Vagina (tissue), 2 donors: Measurements from ENCODE around the gene PCDHGA3. TPM values are rescaled to one million over a fixed set of nuclear protein-coding genes. Genes with fewer than 3 reads are reported as not detected.
A peak's percentile ranks its signal among the peaks of the same experiment; 100 is the strongest.
"Not testable (repeated sequence)": the region's sequence is repeated elsewhere in the genome, so short reads cannot be mapped to it uniquely, and the experiment has no call there.

ENCODE experiments used
- DNase-seq, 2 donors: peaks; one replicate each; pipeline ENCODE4 v3.0.0-alpha.2; 2017; ENCODE audit errors: extremely low spot score in 2 of 2
- H3K27ac ChIP-seq: fragments of 200-600 bp; sonication (generic); one replicate; pipeline ENCODE4 v1.5.1; 2019
- H3K27me3 ChIP-seq: fragments of 200-600 bp; sonication (generic); one replicate; pipeline ENCODE4 v1.5.1; 2019
- H3K36me3 ChIP-seq, 2 donors: fragments of 200-600 bp; sonication (generic); one replicate each; pipeline ENCODE4 v1.5.1; 2017 to 2019
- H3K4me1 ChIP-seq: fragments of 200-600 bp; sonication (generic); one replicate; pipeline ENCODE4 v1.5.1; 2019
- H3K4me3 ChIP-seq, 2 donors: fragments of 200-600 bp; sonication (generic); 1 replicate in 1 of 2; 2 replicates in 1 of 2; pipeline ENCODE4 v1.5.1; 2016 to 2019
- H3K9me3 ChIP-seq: fragments of 200-600 bp; sonication (generic); one replicate; pipeline ENCODE4 v1.5.1; 2019
- CTCF ChIP-seq, 3 experiments: fragments of 450-650 bp in 2 of 3; fragments of 200-600 bp in 1 of 3; sonication (generic) in 1 of 3; IDR thresholded peaks; one replicate each; pipeline ENCODE4 v1.5.1; 2017 to 2019; ENCODE audit warnings: antibody characterized with exemption in 3 of 3, mild to moderate bottlenecking in 2 of 3, moderate library complexity in 2 of 3
- POLR2A ChIP-seq, 2 donors: fragments of 450-650 bp; IDR thresholded peaks; one replicate each; pipeline ENCODE4 v1.6.1; 2017; ENCODE audit warnings: antibody characterized with exemption in 2 of 2, mild to moderate bottlenecking in 2 of 2, moderate library complexity in 2 of 2
- POLR2AphosphoS5 ChIP-seq, 2 donors: sonication (generic); formaldehyde crosslinking; IDR thresholded peaks; one replicate each; pipeline ENCODE4 v1.9.0; 2017; ENCODE audit warnings: antibody characterized with exemption in 2 of 2, mild to moderate bottlenecking in 2 of 2, low read depth in 1 of 2; ENCODE audit not compliant: insufficient read depth in 1 of 2
- intact Hi-C: fragments of 100-400 bp; cut with DNase I; formaldehyde crosslinking; loops from one replicate; pipeline ENCODE4 v1.15.1; 2023
- total RNA-seq: library from RNA; depleted of rRNA; stranded (reverse); fragments of >200 nt; gene quantifications from one replicate; pipeline ENCODE4 v1.2.3, GENCODE V29; 2016

Gene PCDHGA3
- total RNA-seq, 1 donor from 2014 or later: 3.4 TPM

GRCh38 chr5:141382469-141383294, 39.1 kb downstream of the PCDHGA3 start, which contains the start of gene PCDHGA7:
Gene PCDHGA7 (plus strand): TSS chr5:141382742. CDS start chr5:141382900, 158 bp downstream.
- no peak for DNase-seq
- H3K9me3 ChIP-seq: peaks cover 64% of the 10 kb centered on the region
- intact Hi-C loops: no loop called here
- no peaks in the 10 kb centered on the region for H3K4me1 ChIP-seq
- H3K27ac ChIP-seq: no peak within 1 kb of the TSS
- no peak for TF ChIP-seq CTCF (IDR thresholded peaks at IDR 0.05)
- no peak for TF ChIP-seq POLR2A (IDR thresholded peaks at IDR 0.05)
- TF ChIP-seq POLR2AphosphoS5 (IDR thresholded peaks at IDR 0.05; ENCODE audit: insufficient read depth in 1 of 2, low read depth in 1 of 2): no peak
- H3K36me3 ChIP-seq: peaks cover 0 to 6% of the 10 kb centered on the region in 2 donors
- H3K4me3 ChIP-seq: peak within 1 kb of the TSS in 1 of 2 donors; percentile 19
- no peaks in the 10 kb centered on the region for H3K27me3 ChIP-seq

- no peak overlapping the region for H3K27ac ChIP-seq
- DNase-seq: no peak
- H3K4me3 ChIP-seq: no peak overlapping the region
- H3K4me1 ChIP-seq: no peaks in the 10 kb centered on the region
- intact Hi-C loops: no loop called here
- H3K36me3 ChIP-seq: peaks cover 0 to 6% of the 10 kb centered on the region in 2 donors
- no peak for TF ChIP-seq CTCF (IDR thresholded peaks at IDR 0.05)
- TF ChIP-seq POLR2A (IDR thresholded peaks at IDR 0.05): no peak
- TF ChIP-seq POLR2AphosphoS5 (IDR thresholded peaks at IDR 0.05; ENCODE audit: insufficient read depth in 1 of 2, low read depth in 1 of 2): no peak
- H3K27me3 ChIP-seq: no peaks in the 10 kb centered on the region
- peaks cover 60% of the 10 kb centered on the region for H3K9me3 ChIP-seq
These were observed 39.7 kb downstream of the PCDHGA3 start for GRCh38 chr5:141383345-141383744.

GRCh38 chr5:141384471-141385267, 41.0 kb downstream of the PCDHGA3 start:
- Histone ChIP-seq H3K27ac (no peak overlapping the region), H3K4me3 (peak overlapping the region in 1 of 2 donors; percentile 10), H3K27me3 (no peaks in the 10 kb centered on the region), H3K4me1 (no peaks in the 10 kb centered on the region), H3K36me3 (peaks cover 0 to 6% of the 10 kb centered on the region in 2 donors), H3K9me3 (peaks cover 61% of the 10 kb centered on the region)
- intact Hi-C loops: no loop called here
- TF ChIP-seq POLR2A (IDR thresholded peaks at IDR 0.05) (no peak), POLR2AphosphoS5 (IDR thresholded peaks at IDR 0.05; ENCODE audit: insufficient read depth in 1 of 2, low read depth in 1 of 2) (no peak), CTCF (IDR thresholded peaks at IDR 0.05) (no peak)
- DNase-seq: no peak

GRCh38 chr5:141387557-141388311, 44.1 kb downstream of the PCDHGA3 start, which contains the start of gene PCDHGB4:
Gene PCDHGB4 (plus strand): TSS chr5:141387698. CDS start chr5:141387885, 187 bp downstream.
- DNase-seq, H3K36me3 ChIP-seq, H3K4me3 ChIP-seq, intact Hi-C loops, H3K27me3 ChIP-seq, H3K27ac ChIP-seq, H3K4me1 ChIP-seq: not testable (repeated sequence)
- H3K9me3 ChIP-seq: peaks cover 69% of the 10 kb centered on the region

- no peaks in the 10 kb centered on the region for H3K27me3 ChIP-seq
- H3K36me3 ChIP-seq: peaks cover 0 to 9% of the 10 kb centered on the region in 2 donors
- H3K4me1 ChIP-seq: no peaks in the 10 kb centered on the region
- peaks cover 69% of the 10 kb centered on the region for H3K9me3 ChIP-seq
- intact Hi-C loops: no loop called here
- TF ChIP-seq CTCF (IDR thresholded peaks at IDR 0.05) (no peak), POLR2AphosphoS5 (IDR thresholded peaks at IDR 0.05; ENCODE audit: insufficient read depth in 1 of 2, low read depth in 1 of 2) (no peak), POLR2A (IDR thresholded peaks at IDR 0.05) (no peak)
- no peak overlapping the region for H3K27ac ChIP-seq
- no peak for DNase-seq
- H3K4me3 ChIP-seq: no peak overlapping the region
These were observed 45.0 kb downstream of the PCDHGA3 start for GRCh38 chr5:141388661-141389060.
